Thyroid gland (tissue), 4 donors: Measurements from ENCODE around the gene MYO9B.

ENCODE experiments used
- CTCF ChIP-seq, 6 experiments: fragments of 200-600 bp in 3 of 6; fragments of 450-650 bp in 3 of 6; sonication (generic) in 3 of 6; IDR thresholded peaks; one replicate each; pipeline ENCODE4 v1.5.1; 2016 to 2019; ENCODE audit warnings: antibody characterized with exemption in 6 of 6, mild to moderate bottlenecking in 2 of 6, inconsistent platforms in 1 of 6, moderate library complexity in 1 of 6
- POLR2A ChIP-seq, 2 donors: fragments of 450-650 bp; IDR thresholded peaks; one replicate each; pipeline ENCODE4 v1.6.1; 2017; ENCODE audit warnings: antibody characterized with exemption in 2 of 2, mild to moderate bottlenecking in 2 of 2, moderate library complexity in 1 of 2

- no peak for TF ChIP-seq CTCF (IDR thresholded peaks at IDR 0.05)
- no peak for TF ChIP-seq POLR2A (IDR thresholded peaks at IDR 0.05)
Observed at GRCh38 chr19:17037966-17038500, 37.5 kb upstream of the MYO9B start.
